H9 (cell line): ENCODE data around the gene AMN. TPM values are rescaled to one million over a fixed set of nuclear protein-coding genes. Genes with fewer than 3 reads are reported as not detected.

Source experiments
- DNase-seq: peaks from one replicate; pipeline ENCODE4 v3.0.0-alpha.2; 2017
- H2AFZ ChIP-seq: one replicate; pipeline ENCODE4 v1.6.1; 2013; ENCODE audit warnings: mild to moderate bottlenecking, low read length, control low read depth, moderate library complexity
- H2AK5ac ChIP-seq: 2 replicates; pipeline ENCODE4 v1.6.1; 2013; ENCODE audit warnings: low read length, control low read depth, mixed read lengths; ENCODE audit not compliant: insufficient read length
- H2BK120ac ChIP-seq: one replicate; pipeline ENCODE4 v1.6.1; 2013; ENCODE audit warnings: low read depth, mild to moderate bottlenecking, low read length, control low read depth, inconsistent platforms; ENCODE audit not compliant: poor library complexity, severe bottlenecking
- H2BK12ac ChIP-seq: 2 replicates; pipeline ENCODE4 v1.6.1; 2013; ENCODE audit warnings: low read length, control low read depth, mixed read lengths, low read depth; ENCODE audit not compliant: insufficient read length
- H2BK15ac ChIP-seq: 2 replicates; pipeline ENCODE4 v1.6.1; 2013; ENCODE audit warnings: low read depth, low read length, control low read depth
- H2BK20ac ChIP-seq: one replicate; pipeline ENCODE4 v1.6.1; 2013; ENCODE audit warnings: low read depth, mild to moderate bottlenecking, low read length, control low read depth, inconsistent platforms; ENCODE audit not compliant: poor library complexity, severe bottlenecking
- H2BK5ac ChIP-seq: 2 replicates; pipeline ENCODE4 v1.6.1; 2013; ENCODE audit warnings: low read length, control low read depth, mixed read lengths; ENCODE audit not compliant: insufficient read length
- H3K14ac ChIP-seq: 2 replicates; pipeline ENCODE4 v1.6.1; 2013; ENCODE audit warnings: low read length, control low read depth; ENCODE audit not compliant: insufficient read depth
- H3K18ac ChIP-seq: 2 replicates; pipeline ENCODE4 v1.6.1; 2013; ENCODE audit warnings: low read depth, mild to moderate bottlenecking, mixed read lengths, low read length, control low read depth; ENCODE audit not compliant: insufficient read length
- H3K23ac ChIP-seq: 2 replicates; pipeline ENCODE4 v1.6.1; 2013; ENCODE audit warnings: low read length, control low read depth, mixed read lengths, low read depth; ENCODE audit not compliant: insufficient read length
- H3K23me2 ChIP-seq: 2 replicates; pipeline ENCODE4 v1.6.1; 2013; ENCODE audit warnings: low read depth, mild to moderate bottlenecking, mixed read lengths, low read length, control low read depth; ENCODE audit not compliant: insufficient read length, poor library complexity, severe bottlenecking
- H3K27ac ChIP-seq: 2 replicates; pipeline ENCODE4 v1.5.1; 2013; ENCODE audit warnings: low read length, control low read depth, mixed read lengths, low read depth; ENCODE audit not compliant: insufficient read length
- H3K27me3 ChIP-seq: 2 replicates; pipeline ENCODE4 v1.6.1; 2013; ENCODE audit warnings: low read length, control low read depth, inconsistent platforms; ENCODE audit not compliant: insufficient read depth
- H3K4ac ChIP-seq: 2 replicates; pipeline ENCODE4 v1.6.1; 2013; ENCODE audit warnings: low read depth, mild to moderate bottlenecking, control low read depth, inconsistent platforms, low read length, moderate library complexity
- H3K4me1 ChIP-seq: 2 replicates; pipeline ENCODE4 v1.6.1; 2013; ENCODE audit warnings: low read length, control low read depth, inconsistent platforms; ENCODE audit not compliant: insufficient read depth
- H3K4me2 ChIP-seq: 2 replicates; pipeline ENCODE4 v1.6.1; 2013; ENCODE audit warnings: low read length, control low read depth, mixed read lengths; ENCODE audit not compliant: insufficient read length, insufficient read depth
- H3K56ac ChIP-seq: 2 replicates; pipeline ENCODE4 v1.6.1; 2013; ENCODE audit warnings: low read depth, mild to moderate bottlenecking, mixed read lengths, low read length, control low read depth; ENCODE audit not compliant: insufficient read length
- H3K79me1 ChIP-seq: 2 replicates; pipeline ENCODE4 v1.6.1; 2013; ENCODE audit warnings: low read depth, mild to moderate bottlenecking, moderate library complexity, low read length, control low read depth, inconsistent platforms; ENCODE audit not compliant: insufficient read depth, poor library complexity, severe bottlenecking
- H3K79me2 ChIP-seq: 2 replicates; pipeline ENCODE4 v1.6.1; 2013; ENCODE audit warnings: low read length, control low read depth, inconsistent platforms; ENCODE audit not compliant: insufficient read depth
- H3K9ac ChIP-seq: 2 replicates; pipeline ENCODE4 v1.6.1; 2013; ENCODE audit warnings: low read length, control low read depth, mixed read lengths; ENCODE audit not compliant: insufficient read length; ENCODE audit errors: extremely low read depth
- H3K9me3 ChIP-seq: one replicate; pipeline ENCODE4 v1.6.1; 2013; ENCODE audit warnings: low read depth, low read length, inconsistent platforms; ENCODE audit not compliant: control insufficient read depth
- H3T11ph ChIP-seq: one replicate; pipeline ENCODE4 v1.6.1; 2013; ENCODE audit warnings: mild to moderate bottlenecking, low read length, control low read depth, inconsistent platforms
- H4K20me1 ChIP-seq: one replicate; pipeline ENCODE4 v1.6.1; 2013; ENCODE audit not compliant: control insufficient read depth, insufficient read length, insufficient read depth
- H4K5ac ChIP-seq: 2 replicates; pipeline ENCODE4 v1.6.1; 2013; ENCODE audit warnings: low read depth, mild to moderate bottlenecking, mixed read lengths, low read length, control low read depth; ENCODE audit not compliant: insufficient read length
- H4K8ac ChIP-seq: replicated peaks from 2 replicates; pipeline ENCODE4 v1.6.1; 2013; ENCODE audit warnings: low read length, control low read depth, mixed read lengths, low read depth; ENCODE audit not compliant: insufficient read length
- H4K91ac ChIP-seq: 2 replicates; pipeline ENCODE4 v1.6.1; 2013; ENCODE audit warnings: low read depth, mild to moderate bottlenecking, moderate library complexity, mixed read lengths, low read length, control low read depth; ENCODE audit not compliant: insufficient read length
- H3K27ac Mint-ChIP-seq, 3 experiments: 2 replicates in 2 of 3; 3 replicates in 1 of 3; pipeline ENCODE4 v1.8.0; 2020 to 2021; ENCODE audit warnings: mixed read lengths in 3 of 3, mild to moderate bottlenecking in 1 of 3, moderate library complexity in 1 of 3
- H3K27me3 Mint-ChIP-seq: 2 replicates; pipeline ENCODE4 v1.8.0; 2021; ENCODE audit warnings: low read depth, mild to moderate bottlenecking, moderate library complexity, mixed read lengths
- H3K36me3 Mint-ChIP-seq, 3 experiments: 2 replicates in 2 of 3; 3 replicates in 1 of 3; pipeline ENCODE4 v1.8.0; 2020 to 2021; ENCODE audit warnings: low read depth in 3 of 3, mixed read lengths in 3 of 3; ENCODE audit not compliant: insufficient read depth in 1 of 3
- H3K4me1 Mint-ChIP-seq, 2 experiments: 2 replicates each; pipeline ENCODE4 v1.8.0; 2020; ENCODE audit warnings: mixed read lengths in 2 of 2
- H3K4me3 Mint-ChIP-seq, 2 experiments: 2 replicates in 1 of 2; 3 replicates in 1 of 2; pipeline ENCODE4 v1.8.0; 2020 to 2021; ENCODE audit warnings: mild to moderate bottlenecking in 2 of 2, mixed read lengths in 2 of 2, moderate library complexity in 1 of 2
- H3K9me3 Mint-ChIP-seq, 2 experiments: 2 replicates in 1 of 2; 3 replicates in 1 of 2; pipeline ENCODE4 v1.8.0; 2020; ENCODE audit warnings: mild to moderate bottlenecking in 2 of 2, mixed read lengths in 2 of 2, moderate library complexity in 1 of 2
- CTCF ChIP-seq: fragments of 200-600 bp; sonication (generic); conservative IDR thresholded peaks from 3 replicates; pipeline ENCODE4 v1.8.0; 2021; ENCODE audit warnings: antibody characterized with exemption, mild to moderate bottlenecking
- WGBS: extraction: QIAGEN DNeasy Blood & Tissue Kit; methylation state at CpG from one replicate; pipeline ENCODE4 v1.1.7; 2013; ENCODE audit warnings: missing lambda C conversion rate, low lambda C conversion rate, mixed read lengths; ENCODE audit not compliant: insufficient read length; ENCODE audit errors: extremely low coverage; 5-methylcytosine and 5-hydroxymethylcytosine counted together
- total RNA-seq: library from RNA; stranded (reverse); gene quantifications from 2 replicates; pipeline ENCODE4 v1.2.1, GENCODE V29; 2021

AMN gene
- total RNA-seq, 1 experiment from 2014 or later = 1.9 TPM

GRCh38 chr14:102951034-102951433, 28.6 kb downstream of the AMN start:
- no peak overlapping the region for H3K27ac Mint-ChIP-seq
- DNase-seq = no peak
- H2BK15ac ChIP-seq = no peak overlapping the region
- no peak overlapping the region for H2AFZ ChIP-seq
- H4K5ac ChIP-seq = no peak overlapping the region
- H3K4me1 ChIP-seq = no peaks in the 10 kb centered on the region
- H3K27me3 Mint-ChIP-seq = no peaks in the 10 kb centered on the region
- no peak overlapping the region for H3K4me3 Mint-ChIP-seq
- no peaks in the 10 kb centered on the region for H3K79me2 ChIP-seq
- no peak overlapping the region for H2BK12ac ChIP-seq
- no peak overlapping the region for H3K4ac ChIP-seq
- no peaks in the 10 kb centered on the region for H3K9me3 ChIP-seq
- H2BK5ac ChIP-seq = no peak overlapping the region
- peaks cover 32 to 84% (median 84%) of the 10 kb centered on the region in 3 experiments for H3K36me3 Mint-ChIP-seq
- no peak overlapping the region for H2BK20ac ChIP-seq
- H4K91ac ChIP-seq = no peak overlapping the region
- H4K8ac ChIP-seq = no peak overlapping the region
- no peak overlapping the region for H3K27ac ChIP-seq
- H3K27me3 ChIP-seq = no peaks in the 10 kb centered on the region
- TF ChIP-seq CTCF = no peak
- no peak overlapping the region for H3K23ac ChIP-seq
- no CpG with 5 or more reads among the region's 10 CpGs for WGBS
- H3K9ac ChIP-seq = no peak overlapping the region
- H3K56ac ChIP-seq = no peak overlapping the region
- no peak overlapping the region for H3K18ac ChIP-seq
- no peak overlapping the region for H2AK5ac ChIP-seq
- H3K14ac ChIP-seq = no peak overlapping the region
- no peak overlapping the region for H3T11ph ChIP-seq
- H3K4me1 Mint-ChIP-seq = peaks cover 0 to 2% of the 10 kb centered on the region in 2 experiments; a peak in 1 of 4 replicates
- H4K20me1 ChIP-seq = no peaks in the 10 kb centered on the region
- H3K23me2 ChIP-seq = no peaks in the 10 kb centered on the region
- H3K9me3 Mint-ChIP-seq = no peaks in the 10 kb centered on the region
- no peak overlapping the region for H3K4me2 ChIP-seq
- H3K79me1 ChIP-seq = no peaks in the 10 kb centered on the region
- H2BK120ac ChIP-seq = no peak overlapping the region
